Measurements from ENCODE around the gene DPP6. TPM values are rescaled to one million over a fixed set of nuclear protein-coding genes. Genes with fewer than 3 reads are reported as not detected.

DPP6 gene
- total RNA-seq, 2 experiments from 2014 or later, result not detected

GRCh38 chr7:154881526-154881925 lies 829.3 kb downstream of the DPP6 start:
- CTCF ChIA-PET, result no interaction called here
- intact Hi-C loops (cut with DNase I, micrococcal nuclease), result no loop called here
- Histone ChIP-seq H3K9me3 (ENCODE audit: control insufficient read depth in 1 of 2, insufficient read depth in 1 of 2, low read length in 2 of 2) (peaks cover 0 to 15% of the 10 kb centered on the region in 2 experiments), H3K27ac (ENCODE audit: low read depth in 1 of 2, low read length in 2 of 2) (no peak overlapping the region), H3K27me3 (ENCODE audit: control insufficient read depth in 1 of 2, insufficient read depth in 2 of 2, low read length in 2 of 2) (peaks cover 0 to under 1% of the 10 kb centered on the region in 2 experiments), H3K4me3 (ENCODE audit: low read length) (no peak overlapping the region), H3K4me1 (ENCODE audit: insufficient read depth, low read length) (no peaks in the 10 kb centered on the region), H3K36me3 (ENCODE audit: insufficient read depth, low read length) (no peaks in the 10 kb centered on the region)
- H3K4me3 Mint-ChIP-seq, result no peak overlapping the region
- no peak for ATAC-seq (ENCODE audit: poor library complexity)
- H3K27me3 Mint-ChIP-seq, result peaks cover 10% of the 10 kb centered on the region
- H3K36me3 Mint-ChIP-seq (ENCODE audit: low read depth), result no peaks in the 10 kb centered on the region
- POLR2A ChIA-PET, result no interaction called here
- no peak for TF ChIP-seq CTCF (IDR thresholded peaks at IDR 0.05)
- no peaks in the 10 kb centered on the region for H3K4me1 Mint-ChIP-seq (ENCODE audit: low read depth)
- H3K9me3 Mint-ChIP-seq, result no peaks in the 10 kb centered on the region
- no peak overlapping the region for H3K27ac Mint-ChIP-seq
- DNase-seq, result no peak

GRCh38 chr7:154882931-154883474 lies 830.8 kb downstream of the DPP6 start:
- no peaks in the 10 kb centered on the region for H3K27me3 Mint-ChIP-seq
- H3K4me1 Mint-ChIP-seq (ENCODE audit: low read depth), result no peaks in the 10 kb centered on the region
- TF ChIP-seq CTCF (IDR thresholded peaks at IDR 0.05), result no peak
- no peaks in the 10 kb centered on the region for H3K36me3 Mint-ChIP-seq (ENCODE audit: low read depth)
- Histone ChIP-seq H3K36me3 (ENCODE audit: insufficient read depth, low read length) (no peaks in the 10 kb centered on the region), H3K27ac (ENCODE audit: low read depth in 1 of 2, low read length in 2 of 2) (no peak overlapping the region), H3K9me3 (ENCODE audit: control insufficient read depth in 1 of 2, insufficient read depth in 1 of 2, low read length in 2 of 2) (peaks cover 0 to 15% of the 10 kb centered on the region in 2 experiments), H3K27me3 (ENCODE audit: control insufficient read depth in 1 of 2, insufficient read depth in 2 of 2, low read length in 2 of 2) (peaks cover 0 to 5% of the 10 kb centered on the region in 2 experiments), H3K4me1 (ENCODE audit: insufficient read depth, low read length) (no peaks in the 10 kb centered on the region), H3K4me3 (ENCODE audit: low read length) (no peak overlapping the region)
- no peaks in the 10 kb centered on the region for H3K9me3 Mint-ChIP-seq
- ChIA-PET CTCF (no interaction called here), POLR2A (no interaction called here)
- no peak for ATAC-seq (ENCODE audit: poor library complexity)
- intact Hi-C loops (cut with DNase I, micrococcal nuclease), result no loop called here
- DNase-seq, result no peak
- H3K27ac Mint-ChIP-seq, result no peak overlapping the region
- no peak overlapping the region for H3K4me3 Mint-ChIP-seq

- Mint-ChIP-seq H3K4me3 (no peak overlapping the region), H3K27me3 (peaks cover 2% of the 10 kb centered on the region), H3K27ac (no peak overlapping the region), H3K9me3 (no peaks in the 10 kb centered on the region), H3K36me3 (ENCODE audit: low read depth) (no peaks in the 10 kb centered on the region), H3K4me1 (ENCODE audit: low read depth) (no peaks in the 10 kb centered on the region)
- Histone ChIP-seq H3K27ac (ENCODE audit: low read depth in 1 of 2, low read length in 2 of 2) (no peak overlapping the region), H3K9me3 (ENCODE audit: control insufficient read depth in 1 of 2, insufficient read depth in 1 of 2, low read length in 2 of 2) (peaks cover 0 to 16% of the 10 kb centered on the region in 2 experiments), H3K4me1 (ENCODE audit: insufficient read depth, low read length) (no peaks in the 10 kb centered on the region), H3K4me3 (ENCODE audit: low read length) (no peak overlapping the region), H3K36me3 (ENCODE audit: insufficient read depth, low read length) (no peaks in the 10 kb centered on the region), H3K27me3 (ENCODE audit: control insufficient read depth in 1 of 2, insufficient read depth in 2 of 2, low read length in 2 of 2) (peaks cover 0 to 5% of the 10 kb centered on the region in 2 experiments)
- ATAC-seq (ENCODE audit: poor library complexity), result no peak
- no peak for TF ChIP-seq CTCF (IDR thresholded peaks at IDR 0.05)
- intact Hi-C loops (cut with DNase I, micrococcal nuclease), result no loop called here
- no peak for DNase-seq
- CTCF ChIA-PET, result no interaction called here
- POLR2A ChIA-PET, result no interaction called here
Observed at GRCh38 chr7:154884348-154884920, 832.2 kb downstream of the DPP6 start.

Measured in CD4-positive, alpha-beta T cell (primary cell).